ENCODE measurements around the gene OR10D3.
"Not testable (repeated sequence)": the region's sequence is repeated elsewhere in the genome, so short reads cannot be mapped to it uniquely, and the experiment has no call there.

The OR10D3 gene

GRCh38 chr11:124183068-124183467, at the start of gene OR10D3:
OR10D3 (plus strand) TSS chr11:124183345; CDS start chr11:124185270, 1,925 bp downstream.
- DNase-seq, result no peak

- no peak for DNase-seq
These were observed 40.1 kb upstream of the OR10D3 start for GRCh38 chr11:124143034-124143433.

- DNase-seq, result no peak
These were observed 35.2 kb upstream of the OR10D3 start for GRCh38 chr11:124147951-124148350.

- peak; percentile 13 for DNase-seq
These were observed 32.5 kb upstream of the OR10D3 start for GRCh38 chr11:124150684-124151083.

- DNase-seq, result no peak
These were observed 30.3 kb upstream of the OR10D3 start for GRCh38 chr11:124152770-124153407.

GRCh38 chr11:124153821-124154220, 29.3 kb upstream of the OR10D3 start:
- no peak for DNase-seq

- DNase-seq, result no peak
These were observed 23.7 kb upstream of the OR10D3 start for GRCh38 chr11:124159481-124159880.

- no peak for DNase-seq
These were observed 22.2 kb upstream of the OR10D3 start for GRCh38 chr11:124160986-124161385.

GRCh38 chr11:124167826-124168231, 15.3 kb upstream of the OR10D3 start:
- DNase-seq, result no peak

- DNase-seq, result no peak
These were observed 14.3 kb upstream of the OR10D3 start for GRCh38 chr11:124168796-124169195.

GRCh38 chr11:124170315-124170714, 12.8 kb upstream of the OR10D3 start:
- DNase-seq, result not testable (repeated sequence)

GRCh38 chr11:124170801-124171586, 12.2 kb upstream of the OR10D3 start:
- DNase-seq, result no peak

- DNase-seq, result no peak
These were observed 11.0 kb upstream of the OR10D3 start for GRCh38 chr11:124172101-124172500.

GRCh38 chr11:124172599-124172998, 10.5 kb upstream of the OR10D3 start:
- no peak for DNase-seq

GRCh38 chr11:124174001-124174583, 9.1 kb upstream of the OR10D3 start:
- peak; percentile 44 for DNase-seq

- peak; percentile 56 for DNase-seq
These were observed 6.0 kb upstream of the OR10D3 start for GRCh38 chr11:124176925-124177715.

- no peak for DNase-seq
These were observed 3.8 kb upstream of the OR10D3 start for GRCh38 chr11:124179310-124179709.

GRCh38 chr11:124190298-124191139, 7.4 kb downstream of the OR10D3 start:
- DNase-seq, result peak; percentile 20

GRCh38 chr11:124193221-124194010, 10.3 kb downstream of the OR10D3 start:
- peak; percentile 8 for DNase-seq

- DNase-seq, result no peak
These were observed 11.4 kb downstream of the OR10D3 start for GRCh38 chr11:124194293-124195188.

All from hematopoietic multipotent progenitor cell treated with erythropoietin and hydrocortisone succinate and interleukin-3 and kit ligand, for 6 days (in vitro differentiated cells).